Liver (tissue), 9 donors: ENCODE measurements around the gene CDT1. TPM values are rescaled to one million over a fixed set of nuclear protein-coding genes. Genes with fewer than 3 reads are reported as not detected.

Experiments used
- DNase-seq: peaks from one replicate; pipeline ENCODE4 v3.0.0-alpha.2; 2017; ENCODE audit warnings: low spot score
- H3K27ac ChIP-seq, 2 donors: one replicate each; pipeline ENCODE4 v1.7.0; 2013; ENCODE audit warnings: inconsistent platforms in 2 of 2, low read length in 2 of 2, control low read depth in 1 of 2, low read depth in 1 of 2, mild to moderate bottlenecking in 1 of 2
- H3K27me3 ChIP-seq, 4 donors: one replicate each; pipeline versions ENCODE4 v1.6.1 to v1.7.0; 2013; ENCODE audit warnings: low read length in 3 of 4, inconsistent platforms in 1 of 4, mild to moderate bottlenecking in 1 of 4, moderate library complexity in 1 of 4; ENCODE audit not compliant: control insufficient read depth in 4 of 4, insufficient read depth in 4 of 4
- H3K36me3 ChIP-seq, 4 donors: one replicate each; pipeline versions ENCODE4 v1.6.1 to v1.7.0; 2013; ENCODE audit warnings: low read length in 3 of 4, mild to moderate bottlenecking in 3 of 4, low read depth in 1 of 4, moderate library complexity in 1 of 4; ENCODE audit not compliant: control insufficient read depth in 4 of 4, insufficient read depth in 3 of 4
- H3K4me1 ChIP-seq, 4 donors: one replicate each; pipeline versions ENCODE4 v1.6.1 to v1.7.0; 2013; ENCODE audit warnings: low read length in 3 of 4, mild to moderate bottlenecking in 3 of 4, moderate library complexity in 1 of 4; ENCODE audit not compliant: control insufficient read depth in 4 of 4, insufficient read depth in 4 of 4
- H3K4me3 ChIP-seq, 3 donors: one replicate each; pipeline versions ENCODE4 v1.6.1 to v1.7.0; 2013; ENCODE audit warnings: low read length in 3 of 3, control low read depth in 1 of 3, low read depth in 1 of 3, mild to moderate bottlenecking in 1 of 3
- H3K9ac ChIP-seq, 2 donors: one replicate each; pipeline ENCODE4 v1.7.0; 2013; ENCODE audit warnings: low read length in 2 of 2, mild to moderate bottlenecking in 2 of 2, moderate library complexity in 2 of 2, control low read depth in 1 of 2, low read depth in 1 of 2
- H3K9me3 ChIP-seq, 4 donors: one replicate each; pipeline versions ENCODE4 v1.6.1 to v1.7.0; 2013; ENCODE audit warnings: low read length in 3 of 4; ENCODE audit not compliant: control insufficient read depth in 4 of 4
- EGR1 ChIP-seq, 2 donors: IDR thresholded peaks; 2 replicates each; pipeline ENCODE4 v1.6.1; 2016 to 2018; ENCODE audit warnings: antibody characterized with exemption in 2 of 2, low read depth in 2 of 2
- FOXA1 ChIP-seq: IDR thresholded peaks from 2 replicates; pipeline ENCODE4 v1.6.1; 2016; ENCODE audit warnings: antibody characterized with exemption
- GABPA ChIP-seq, 2 donors: IDR thresholded peaks in 1 of 2; conservative IDR thresholded peaks in 1 of 2; 2 replicates each; pipeline ENCODE4 v1.6.1; 2016; ENCODE audit warnings: antibody characterized with exemption in 2 of 2, mild to moderate bottlenecking in 1 of 2, moderate library complexity in 1 of 2
- HNF4A ChIP-seq, 2 donors: conservative IDR thresholded peaks; 2 replicates each; pipeline ENCODE4 v1.6.1; 2016; ENCODE audit warnings: antibody characterized with exemption in 2 of 2, mild to moderate bottlenecking in 2 of 2
- HNF4G ChIP-seq: IDR thresholded peaks from 2 replicates; pipeline ENCODE4 v1.6.1; 2016; ENCODE audit warnings: antibody characterized with exemption
- JUND ChIP-seq, 2 donors: IDR thresholded peaks; 2 replicates each; pipeline ENCODE4 v1.6.1; 2016; ENCODE audit warnings: antibody characterized with exemption in 2 of 2
- NR2F2 ChIP-seq: IDR thresholded peaks from 2 replicates; pipeline ENCODE4 v1.6.1; 2016; ENCODE audit warnings: antibody characterized with exemption
- RAD21 ChIP-seq, 2 donors: IDR thresholded peaks; 2 replicates each; pipeline ENCODE4 v1.6.1; 2016; ENCODE audit warnings: antibody characterized with exemption in 2 of 2, mild to moderate bottlenecking in 2 of 2
- RXRA ChIP-seq, 2 donors: IDR thresholded peaks; 2 replicates each; pipeline ENCODE4 v1.6.1; 2017 to 2018; ENCODE audit warnings: antibody characterized with exemption in 2 of 2, mild to moderate bottlenecking in 1 of 2
- SP1 ChIP-seq: IDR thresholded peaks from 2 replicates; pipeline ENCODE4 v1.6.1; 2018; ENCODE audit warnings: antibody characterized with exemption, mild to moderate bottlenecking
- TAF1 ChIP-seq: conservative IDR thresholded peaks from 2 replicates; pipeline ENCODE4 v1.6.1; 2016; ENCODE audit warnings: antibody characterized with exemption, mild to moderate bottlenecking
- YY1 ChIP-seq: IDR thresholded peaks from 2 replicates; pipeline ENCODE4 v1.6.1; 2016; ENCODE audit warnings: antibody characterized with exemption, mild to moderate bottlenecking
- WGBS: extraction: QIAGEN DNeasy Blood & Tissue Kit; methylation state at CpG from one replicate; pipeline ENCODE4 v1.1.7; 2013; 5-methylcytosine and 5-hydroxymethylcytosine counted together
- polyA plus RNA-seq, 2 donors: library from polyadenylated mRNA; stranded (reverse) in 1 of 2; unstranded in 1 of 2; fragments of 200-250 nt in 1 of 2; fragments of >200 nt in 1 of 2; fragmentation: Nextera tagmentation in 1 of 2; extraction: Ambion mirVana in 1 of 2; gene quantifications; one replicate each; pipeline versions ENCODE4 v1.2.1 to v1.2.3, GENCODE V29; 2013 to 2015
- total RNA-seq, 2 donors: library from RNA; depleted of rRNA; stranded (reverse); fragments of >200 nt; gene quantifications; one replicate each; pipeline ENCODE4 v1.2.3, GENCODE V29; 2014
- TF ChIP-seq, protein P1 (sequence below): IDR thresholded peaks from 2 replicates; pipeline ENCODE4 v1.6.1; 2016; ENCODE audit warnings: antibody characterized with exemption, mild to moderate bottlenecking
- TF ChIP-seq, protein P2 (sequence below): fragments of 150-350 bp; IDR thresholded peaks from 2 replicates; pipeline ENCODE4 v1.5.1; 2017; ENCODE audit warnings: improper control_type of control experiment, low read depth, low read length; ENCODE audit not compliant: missing input control
- TF ChIP-seq, protein P3 (sequence below): IDR thresholded peaks from 2 replicates; pipeline ENCODE4 v1.6.1; 2016; ENCODE audit warnings: antibody characterized with exemption
- TF ChIP-seq, protein P4 (sequence below): IDR thresholded peaks from 2 replicates; pipeline ENCODE4 v1.6.1; 2016; ENCODE audit warnings: antibody characterized with exemption
- donor health status: healthy.
- donor health status: healthy.
- donor health status: healthy.
- donor health status: healthy.
- donor health status: healthy.

Gene CDT1
- total and polyA plus RNA-seq, 4 donors = 0.08 to 37.6 (median 0.93) TPM

DNA sequence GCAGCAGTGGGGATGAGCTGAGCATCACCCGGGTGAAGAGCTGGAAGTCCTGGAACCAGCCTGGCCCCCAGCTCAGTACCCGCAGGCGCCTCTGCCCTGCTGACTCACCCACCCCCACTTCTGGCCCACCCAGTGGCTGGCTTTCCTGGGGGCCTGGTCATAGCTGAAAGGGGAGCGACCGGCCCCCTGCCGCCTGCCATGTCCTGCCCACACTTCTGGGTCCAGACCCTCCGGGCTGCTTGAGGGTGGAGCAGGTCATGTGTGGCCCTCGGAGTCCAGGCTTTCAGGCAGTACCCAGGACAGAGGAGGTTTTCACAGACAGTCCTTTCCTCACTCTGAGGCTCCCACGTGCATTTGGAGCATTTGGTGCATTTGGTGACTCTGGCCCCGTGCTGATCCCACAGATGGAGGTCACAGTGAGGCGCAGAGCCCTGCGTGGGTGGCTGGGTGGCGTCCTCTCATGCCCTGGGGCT, 11.5 kb upstream of the CDT1 start:
- no peaks in the 10 kb centered on the region for H3K9me3 ChIP-seq
- TF ChIP-seq FOXA1 (no peak), JUND (IDR thresholded peaks at IDR 0.05) (no peak), YY1 (no peak), HNF4A (conservative IDR thresholded peaks at IDR 0.05) (no peak), RXRA (IDR thresholded peaks at IDR 0.05) (no peak), SP1 (no peak), GABPA (IDR thresholded peaks at IDR 0.05 in 1 of 2, conservative IDR thresholded peaks at IDR 0.05 in 1 of 2) (no peak), TAF1 (no peak), EGR1 (IDR thresholded peaks at IDR 0.05; ENCODE audit: low read depth in 2 of 2) (no peak), HNF4G (no peak), RAD21 (IDR thresholded peaks at IDR 0.05) (no peak)
- TF ChIP-seq, protein P1, sequence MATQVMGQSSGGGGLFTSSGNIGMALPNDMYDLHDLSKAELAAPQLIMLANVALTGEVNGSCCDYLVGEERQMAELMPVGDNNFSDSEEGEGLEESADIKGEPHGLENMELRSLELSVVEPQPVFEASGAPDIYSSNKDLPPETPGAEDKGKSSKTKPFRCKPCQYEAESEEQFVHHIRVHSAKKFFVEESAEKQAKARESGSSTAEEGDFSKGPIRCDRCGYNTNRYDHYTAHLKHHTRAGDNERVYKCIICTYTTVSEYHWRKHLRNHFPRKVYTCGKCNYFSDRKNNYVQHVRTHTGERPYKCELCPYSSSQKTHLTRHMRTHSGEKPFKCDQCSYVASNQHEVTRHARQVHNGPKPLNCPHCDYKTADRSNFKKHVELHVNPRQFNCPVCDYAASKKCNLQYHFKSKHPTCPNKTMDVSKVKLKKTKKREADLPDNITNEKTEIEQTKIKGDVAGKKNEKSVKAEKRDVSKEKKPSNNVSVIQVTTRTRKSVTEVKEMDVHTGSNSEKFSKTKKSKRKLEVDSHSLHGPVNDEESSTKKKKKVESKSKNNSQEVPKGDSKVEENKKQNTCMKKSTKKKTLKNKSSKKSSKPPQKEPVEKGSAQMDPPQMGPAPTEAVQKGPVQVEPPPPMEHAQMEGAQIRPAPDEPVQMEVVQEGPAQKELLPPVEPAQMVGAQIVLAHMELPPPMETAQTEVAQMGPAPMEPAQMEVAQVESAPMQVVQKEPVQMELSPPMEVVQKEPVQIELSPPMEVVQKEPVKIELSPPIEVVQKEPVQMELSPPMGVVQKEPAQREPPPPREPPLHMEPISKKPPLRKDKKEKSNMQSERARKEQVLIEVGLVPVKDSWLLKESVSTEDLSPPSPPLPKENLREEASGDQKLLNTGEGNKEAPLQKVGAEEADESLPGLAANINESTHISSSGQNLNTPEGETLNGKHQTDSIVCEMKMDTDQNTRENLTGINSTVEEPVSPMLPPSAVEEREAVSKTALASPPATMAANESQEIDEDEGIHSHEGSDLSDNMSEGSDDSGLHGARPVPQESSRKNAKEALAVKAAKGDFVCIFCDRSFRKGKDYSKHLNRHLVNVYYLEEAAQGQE = no peak
- TF ChIP-seq, protein P2, sequence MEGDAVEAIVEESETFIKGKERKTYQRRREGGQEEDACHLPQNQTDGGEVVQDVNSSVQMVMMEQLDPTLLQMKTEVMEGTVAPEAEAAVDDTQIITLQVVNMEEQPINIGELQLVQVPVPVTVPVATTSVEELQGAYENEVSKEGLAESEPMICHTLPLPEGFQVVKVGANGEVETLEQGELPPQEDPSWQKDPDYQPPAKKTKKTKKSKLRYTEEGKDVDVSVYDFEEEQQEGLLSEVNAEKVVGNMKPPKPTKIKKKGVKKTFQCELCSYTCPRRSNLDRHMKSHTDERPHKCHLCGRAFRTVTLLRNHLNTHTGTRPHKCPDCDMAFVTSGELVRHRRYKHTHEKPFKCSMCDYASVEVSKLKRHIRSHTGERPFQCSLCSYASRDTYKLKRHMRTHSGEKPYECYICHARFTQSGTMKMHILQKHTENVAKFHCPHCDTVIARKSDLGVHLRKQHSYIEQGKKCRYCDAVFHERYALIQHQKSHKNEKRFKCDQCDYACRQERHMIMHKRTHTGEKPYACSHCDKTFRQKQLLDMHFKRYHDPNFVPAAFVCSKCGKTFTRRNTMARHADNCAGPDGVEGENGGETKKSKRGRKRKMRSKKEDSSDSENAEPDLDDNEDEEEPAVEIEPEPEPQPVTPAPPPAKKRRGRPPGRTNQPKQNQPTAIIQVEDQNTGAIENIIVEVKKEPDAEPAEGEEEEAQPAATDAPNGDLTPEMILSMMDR = no peak
- TF ChIP-seq, protein P3, sequence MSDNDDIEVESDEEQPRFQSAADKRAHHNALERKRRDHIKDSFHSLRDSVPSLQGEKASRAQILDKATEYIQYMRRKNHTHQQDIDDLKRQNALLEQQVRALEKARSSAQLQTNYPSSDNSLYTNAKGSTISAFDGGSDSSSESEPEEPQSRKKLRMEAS = no peak
- H3K4me3 ChIP-seq = no peak overlapping the region
- H3K36me3 ChIP-seq = no peaks in the 10 kb centered on the region
- peaks cover under 1 to 14% (median 10%) of the 10 kb centered on the region in 4 donors for H3K4me1 ChIP-seq
- H3K27ac ChIP-seq = no peak overlapping the region
- DNase-seq = no peak
- H3K9ac ChIP-seq = no peak overlapping the region
- WGBS = 78% methylated on average over 13 of the region's 13 CpGs
- H3K27me3 ChIP-seq = no peaks in the 10 kb centered on the region

DNA sequence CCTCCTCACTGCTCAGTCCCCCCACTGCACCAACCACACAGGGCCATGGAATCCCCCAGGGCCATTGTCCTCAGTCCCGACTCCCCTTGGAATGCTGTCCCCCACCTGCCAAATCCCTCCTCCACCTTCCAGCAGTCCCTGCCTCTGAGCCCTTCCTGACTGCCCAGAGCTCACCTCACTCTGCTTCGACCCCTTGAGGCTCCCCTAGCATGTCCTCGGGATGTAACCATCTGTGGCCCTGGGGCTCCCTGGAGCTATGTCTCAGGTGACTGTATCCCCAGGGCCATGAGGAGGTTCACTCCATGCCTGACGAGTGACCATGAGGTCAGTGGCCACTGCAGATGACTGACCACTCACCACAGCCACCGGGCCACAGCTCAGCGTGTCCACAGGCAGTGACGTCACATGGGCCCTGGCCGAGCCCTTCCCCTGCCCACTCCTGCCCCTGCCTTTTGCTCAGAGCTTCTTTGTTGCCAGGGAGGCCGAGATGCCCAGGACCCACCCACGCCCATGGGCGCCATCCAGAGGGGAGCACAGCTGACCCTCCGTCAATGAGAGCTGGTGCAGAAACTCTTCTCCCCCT, 10.8 kb upstream of the CDT1 start:
- no peaks in the 10 kb centered on the region for H3K9me3 ChIP-seq
- WGBS = 89% methylated on average over 12 of the region's 12 CpGs
- no peak overlapping the region for H3K9ac ChIP-seq
- H3K36me3 ChIP-seq = no peaks in the 10 kb centered on the region
- no peak for DNase-seq
- H3K4me3 ChIP-seq = no peak overlapping the region
- H3K27ac ChIP-seq = no peak overlapping the region
- no peaks in the 10 kb centered on the region for H3K27me3 ChIP-seq
- H3K4me1 ChIP-seq = peaks cover 0 to 9% (median 4%) of the 10 kb centered on the region in 4 donors
- TF ChIP-seq TAF1 (no peak), JUND (IDR thresholded peaks at IDR 0.05) (no peak), SP1 (no peak), NR2F2 (no peak), EGR1 (IDR thresholded peaks at IDR 0.05; ENCODE audit: low read depth in 2 of 2) (no peak)
- TF ChIP-seq, protein P4, sequence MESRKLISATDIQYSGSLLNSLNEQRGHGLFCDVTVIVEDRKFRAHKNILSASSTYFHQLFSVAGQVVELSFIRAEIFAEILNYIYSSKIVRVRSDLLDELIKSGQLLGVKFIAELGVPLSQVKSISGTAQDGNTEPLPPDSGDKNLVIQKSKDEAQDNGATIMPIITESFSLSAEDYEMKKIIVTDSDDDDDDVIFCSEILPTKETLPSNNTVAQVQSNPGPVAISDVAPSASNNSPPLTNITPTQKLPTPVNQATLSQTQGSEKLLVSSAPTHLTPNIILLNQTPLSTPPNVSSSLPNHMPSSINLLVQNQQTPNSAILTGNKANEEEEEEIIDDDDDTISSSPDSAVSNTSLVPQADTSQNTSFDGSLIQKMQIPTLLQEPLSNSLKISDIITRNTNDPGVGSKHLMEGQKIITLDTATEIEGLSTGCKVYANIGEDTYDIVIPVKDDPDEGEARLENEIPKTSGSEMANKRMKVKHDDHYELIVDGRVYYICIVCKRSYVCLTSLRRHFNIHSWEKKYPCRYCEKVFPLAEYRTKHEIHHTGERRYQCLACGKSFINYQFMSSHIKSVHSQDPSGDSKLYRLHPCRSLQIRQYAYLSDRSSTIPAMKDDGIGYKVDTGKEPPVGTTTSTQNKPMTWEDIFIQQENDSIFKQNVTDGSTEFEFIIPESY = no peak
- TF ChIP-seq, protein P1 = no peak
